Measurements from ENCODE around the gene MPPE1. TPM values are rescaled to one million over a fixed set of nuclear protein-coding genes. Genes with fewer than 3 reads are reported as not detected.
"Not testable (repeated sequence)": the region's sequence is repeated elsewhere in the genome, so short reads cannot be mapped to it uniquely, and the experiment has no call there.

The MPPE1 gene
- total and polyA plus RNA-seq, 2 of the 4 experiments (the other 2 are of a cell fraction), result 13.8 to 19.9 TPM

DNA sequence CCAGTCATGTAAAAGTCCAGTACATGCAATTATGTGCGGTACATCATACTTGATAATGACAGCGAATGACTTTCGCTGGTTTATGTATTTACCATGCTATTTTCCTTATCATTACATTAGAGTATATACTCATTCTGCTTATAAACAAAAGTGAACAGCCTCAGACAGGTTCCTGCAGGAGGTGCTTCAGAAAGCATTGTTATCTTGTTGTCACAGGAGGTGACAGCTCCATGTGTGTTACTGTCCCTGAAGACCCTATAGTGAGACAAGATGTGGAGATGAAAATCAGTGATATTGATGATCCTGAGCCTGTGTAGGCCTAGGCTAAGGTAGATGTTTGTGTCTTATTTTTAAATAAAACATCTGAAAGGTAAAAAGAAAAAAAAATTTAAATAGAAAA lies 15.3 kb upstream of the MPPE1 start:
- Histone ChIP-seq H3K79me1 (ENCODE audit: low read depth in 1 of 2, low read length in 2 of 2) (no peaks in the 10 kb centered on the region), H3K18ac (ENCODE audit: low read depth, low read length) (no peak overlapping the region), H3K9me3 (ENCODE audit: control insufficient read depth, insufficient read depth, low read length) (peaks cover 3% of the 10 kb centered on the region), H3K36me3 (ENCODE audit: control insufficient read depth, insufficient read depth, low read length) (no peaks in the 10 kb centered on the region), H2AK9ac (replicated peaks; ENCODE audit: low read depth, low read length, poor library complexity) (no peak overlapping the region), H3K56ac (ENCODE audit: extremely low read depth, insufficient read depth, low read length) (no peak overlapping the region), H3K23ac (ENCODE audit: low read depth, low read length) (no peak overlapping the region), H2BK5ac (ENCODE audit: low read depth, low read length, poor library complexity, severe bottlenecking) (no peak overlapping the region), H4K91ac (ENCODE audit: insufficient read depth, low read depth, low read length) (no peak overlapping the region), H3K14ac (replicated peaks; ENCODE audit: low read depth, low read length) (no peak overlapping the region), H3K9ac (ENCODE audit: low read depth, low read length) (no peak overlapping the region), H2BK20ac (ENCODE audit: low read depth, low read length) (no peak overlapping the region), H4K5ac (ENCODE audit: low read depth, low read length) (no peak overlapping the region), H3K4me2 (ENCODE audit: low read depth, low read length) (no peak overlapping the region), H2BK15ac (ENCODE audit: low read depth, low read length) (no peak overlapping the region), H4K20me1 (ENCODE audit: insufficient read depth, low read length) (no peaks in the 10 kb centered on the region), H4K8ac (ENCODE audit: low read depth in 2 of 2, low read length in 2 of 2) (no peak overlapping the region), H3K4me1 (ENCODE audit: control insufficient read depth, insufficient read depth, low read length) (no peaks in the 10 kb centered on the region), H2AK5ac (ENCODE audit: low read depth, low read length) (no peak overlapping the region), H2BK120ac (ENCODE audit: low read depth, low read length) (no peak overlapping the region), H3K9me1 (ENCODE audit: insufficient read depth, low read length) (no peaks in the 10 kb centered on the region), H2AFZ (replicated peaks; ENCODE audit: low read length, poor library complexity) (no peak overlapping the region), H3K4ac (ENCODE audit: low read depth, low read length) (no peak overlapping the region), H3K27me3 (ENCODE audit: control insufficient read depth, insufficient read depth, low read length) (peaks cover 6% of the 10 kb centered on the region), H3K4me3 (ENCODE audit: insufficient read depth, low read depth, low read length) (no peak overlapping the region), H3K27ac (ENCODE audit: insufficient read depth, low read length) (no peak overlapping the region)
- ChIA-PET CTCF (interaction anchor here (0.6 to 1.6 kb wide), 2 partner anchors 14 to 18 kb away, joined by 5 to 6 read pairs; no protein-coding TSS in a partner anchor), POLR2A (ENCODE audit: unreplicated experiment) (no interaction called here)
- TF ChIP-seq SMC3 (IDR thresholded peaks at IDR 0.05; ENCODE audit: low read depth, low read length), result no peak
- TF ChIP-seq MAZ (IDR thresholded peaks at IDR 0.05; ENCODE audit: borderline replicate concordance, low read depth, low read length), result no peak
- TF ChIP-seq RCOR1 (IDR thresholded peaks at IDR 0.05; ENCODE audit: insufficient replicate concordance, low read length), result no peak
- TF ChIP-seq RFX5 (IDR thresholded peaks at IDR 0.05; ENCODE audit: low read depth, low read length), result no peak
- TF ChIP-seq CHD1 (IDR thresholded peaks at IDR 0.05; ENCODE audit: low read depth, low read length), result no peak
- TF ChIP-seq USF2 (IDR thresholded peaks at IDR 0.05; ENCODE audit: low read depth, low read length), result no peak
- no peak for TF ChIP-seq FOS (IDR thresholded peaks at IDR 0.05; ENCODE audit: low read depth, low read length)
- ATAC-seq (ENCODE audit: low read depth), result no peak
- DNase-seq, result no peak
- no TSS peak for BruUV-seq (replicated peaks)
- WGBS, 2 experiments (ENCODE audit: extremely low coverage in 2 of 2, insufficient read length in 1 of 2), result no CpG with 5 or more reads among the region's 3 CpGs
- intact Hi-C loops (cut with micrococcal nuclease) (no loop called here), in situ Hi-C loops (cut with MboI; ENCODE audit: low sequenced_read_pairs) (no loop called here), dilution Hi-C loops (cut with HindIII; ENCODE audit: low sequenced_read_pairs, unreplicated experiment) (no loop called here)

- H3K9ac ChIP-seq (ENCODE audit: low read depth, low read length); H3K36me3 ChIP-seq (ENCODE audit: control insufficient read depth, insufficient read depth, low read length); H2BK120ac ChIP-seq (ENCODE audit: low read depth, low read length); H2BK5ac ChIP-seq (ENCODE audit: low read depth, low read length, poor library complexity, severe bottlenecking); H3K23ac ChIP-seq (ENCODE audit: low read depth, low read length); H3K4me2 ChIP-seq (ENCODE audit: low read depth, low read length); ATAC-seq (ENCODE audit: low read depth); H3K14ac ChIP-seq (replicated peaks; ENCODE audit: low read depth, low read length); H3K4me3 ChIP-seq (ENCODE audit: insufficient read depth, low read depth, low read length); H3K9me3 ChIP-seq (ENCODE audit: control insufficient read depth, insufficient read depth, low read length); H2BK15ac ChIP-seq (ENCODE audit: low read depth, low read length); CTCF ChIA-PET; in situ Hi-C loops (cut with MboI; ENCODE audit: low sequenced_read_pairs); H2AFZ ChIP-seq (replicated peaks; ENCODE audit: low read length, poor library complexity); H4K20me1 ChIP-seq (ENCODE audit: insufficient read depth, low read length); H2BK20ac ChIP-seq (ENCODE audit: low read depth, low read length); H4K5ac ChIP-seq (ENCODE audit: low read depth, low read length); H3K27ac ChIP-seq (ENCODE audit: insufficient read depth, low read length); POLR2A ChIA-PET (ENCODE audit: unreplicated experiment); BruUV-seq (replicated peaks); H4K91ac ChIP-seq (ENCODE audit: insufficient read depth, low read depth, low read length); H3K4ac ChIP-seq (ENCODE audit: low read depth, low read length); H3K56ac ChIP-seq (ENCODE audit: extremely low read depth, insufficient read depth, low read length); DNase-seq; H3K79me1 ChIP-seq (ENCODE audit: low read depth in 1 of 2, low read length in 2 of 2); H4K8ac ChIP-seq (ENCODE audit: low read depth in 2 of 2, low read length in 2 of 2); H2AK5ac ChIP-seq (ENCODE audit: low read depth, low read length); dilution Hi-C loops (cut with HindIII; ENCODE audit: low sequenced_read_pairs, unreplicated experiment); H3K27me3 ChIP-seq (ENCODE audit: control insufficient read depth, insufficient read depth, low read length); H3K9me1 ChIP-seq (ENCODE audit: insufficient read depth, low read length); H3K18ac ChIP-seq (ENCODE audit: low read depth, low read length); H2AK9ac ChIP-seq (replicated peaks; ENCODE audit: low read depth, low read length, poor library complexity); H3K4me1 ChIP-seq (ENCODE audit: control insufficient read depth, insufficient read depth, low read length): not testable (repeated sequence)
- intact Hi-C loops (cut with micrococcal nuclease), result loop anchor here (10.0 kb wide), 1 partner anchor 1325 kb away; no protein-coding TSS in a partner anchor
- WGBS, 2 experiments (ENCODE audit: extremely low coverage in 2 of 2, insufficient read length in 1 of 2), result no CpG with 5 or more reads among the region's 5 CpGs
Measured at GRCh38 chr18:11919522-11919921, 11.4 kb upstream of the MPPE1 start.

All from IMR-90 (cell line).